Dendritic cell treated with granulocyte-macrophage colony-stimulating factor and Interleukin-4, amounts not matched to agents 40 ng/mL and 50 ng/mL, for 4 days (primary cell): ENCODE measurements around the gene FBXL16.

Source experiments
- H3K27ac Mint-ChIP-seq: one replicate; pipeline ENCODE4 v1.8.0; 2022; ENCODE audit warnings: mild to moderate bottlenecking, mixed read lengths
- H3K27me3 Mint-ChIP-seq: one replicate; pipeline ENCODE4 v1.8.0; 2022; ENCODE audit warnings: mild to moderate bottlenecking, mixed read lengths
- H3K36me3 Mint-ChIP-seq: one replicate; pipeline ENCODE4 v1.8.0; 2022; ENCODE audit warnings: low read depth, mixed read lengths
- H3K4me1 Mint-ChIP-seq: one replicate; pipeline ENCODE4 v1.8.0; 2022; ENCODE audit warnings: low read depth, mixed read lengths
- H3K4me3 Mint-ChIP-seq: one replicate; pipeline ENCODE4 v1.8.0; 2022; ENCODE audit warnings: mild to moderate bottlenecking, moderate library complexity, mixed read lengths
- H3K9me3 Mint-ChIP-seq: one replicate; pipeline ENCODE4 v1.8.0; 2022; ENCODE audit warnings: mixed read lengths
- intact Hi-C: fragments of 100-400 bp; cut with micrococcal nuclease; formaldehyde crosslinking; loops from one replicate; pipeline ENCODE4 v1.15.0; 2022

The FBXL16 gene

GRCh38 chr16:660459-661183, 45.0 kb downstream of the FBXL16 start:
- Mint-ChIP-seq H3K9me3 (no peaks in the 10 kb centered on the region), H3K36me3 (peaks cover 34% of the 10 kb centered on the region), H3K27me3 (no peaks in the 10 kb centered on the region), H3K4me3 (peak overlapping the region; percentile 63), H3K27ac (peak overlapping the region; percentile 46), H3K4me1 (peaks cover 18% of the 10 kb centered on the region)
- intact Hi-C loops = loop anchor here (1.0 kb wide), 3 partner anchors 11 to 81 kb away; partner anchors contain the start of gene WDR90

DNA sequence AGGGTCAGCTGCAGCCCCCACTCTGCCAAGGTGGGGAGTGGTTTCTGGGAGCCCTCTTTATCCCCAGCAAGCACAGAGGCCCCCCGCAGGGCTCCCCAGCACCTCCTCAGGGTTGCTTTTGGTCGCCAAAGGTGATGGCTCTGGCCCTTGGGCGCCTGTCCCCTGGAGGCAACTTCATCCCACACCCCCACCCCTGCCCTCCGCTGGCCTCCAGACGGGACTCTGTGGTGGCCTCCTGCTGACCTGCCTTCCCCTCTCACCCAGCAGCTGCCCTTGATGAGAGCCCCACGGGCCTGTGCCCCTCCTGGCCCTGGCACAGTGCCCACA, 45.5 kb downstream of the FBXL16 start:
- no peaks in the 10 kb centered on the region for H3K27me3 Mint-ChIP-seq
- H3K9me3 Mint-ChIP-seq = no peaks in the 10 kb centered on the region
- peaks cover 18% of the 10 kb centered on the region for H3K4me1 Mint-ChIP-seq
- peak overlapping the region; percentile 46 for H3K27ac Mint-ChIP-seq
- H3K4me3 Mint-ChIP-seq = no peak overlapping the region
- H3K36me3 Mint-ChIP-seq = peaks cover 39% of the 10 kb centered on the region
- intact Hi-C loops = loop anchor here (1.0 kb wide), 3 partner anchors 11 to 81 kb away; partner anchors contain the start of gene WDR90

DNA sequence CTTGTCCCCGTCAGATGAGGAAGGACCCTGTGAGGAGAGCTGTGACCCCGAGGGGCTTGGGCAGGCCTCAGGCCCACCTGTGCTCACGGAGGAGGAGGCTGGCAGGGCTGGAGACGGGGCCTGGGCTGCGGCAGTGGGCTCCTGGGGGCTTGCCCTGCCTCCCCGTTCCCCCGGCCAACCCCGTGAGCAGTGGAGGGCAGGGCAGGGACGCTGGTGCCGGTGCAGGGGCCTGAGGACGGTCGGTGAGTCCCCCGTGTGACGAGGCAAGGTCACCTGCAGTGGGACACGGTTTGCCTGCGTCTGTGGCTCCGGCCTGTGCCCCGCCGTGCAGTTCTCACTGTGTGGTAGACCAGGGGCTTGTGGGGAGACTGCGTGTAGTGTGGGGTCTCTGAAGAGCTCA, 46.0 kb downstream of the FBXL16 start:
- Mint-ChIP-seq H3K27me3 (no peaks in the 10 kb centered on the region), H3K4me1 (peaks cover 18% of the 10 kb centered on the region), H3K36me3 (peaks cover 41% of the 10 kb centered on the region), H3K27ac (no peak overlapping the region), H3K4me3 (no peak overlapping the region), H3K9me3 (no peaks in the 10 kb centered on the region)
- intact Hi-C loops = loop anchor here (1.0 kb wide), 3 partner anchors 10 to 80 kb away; partner anchors contain the start of gene WDR90

DNA sequence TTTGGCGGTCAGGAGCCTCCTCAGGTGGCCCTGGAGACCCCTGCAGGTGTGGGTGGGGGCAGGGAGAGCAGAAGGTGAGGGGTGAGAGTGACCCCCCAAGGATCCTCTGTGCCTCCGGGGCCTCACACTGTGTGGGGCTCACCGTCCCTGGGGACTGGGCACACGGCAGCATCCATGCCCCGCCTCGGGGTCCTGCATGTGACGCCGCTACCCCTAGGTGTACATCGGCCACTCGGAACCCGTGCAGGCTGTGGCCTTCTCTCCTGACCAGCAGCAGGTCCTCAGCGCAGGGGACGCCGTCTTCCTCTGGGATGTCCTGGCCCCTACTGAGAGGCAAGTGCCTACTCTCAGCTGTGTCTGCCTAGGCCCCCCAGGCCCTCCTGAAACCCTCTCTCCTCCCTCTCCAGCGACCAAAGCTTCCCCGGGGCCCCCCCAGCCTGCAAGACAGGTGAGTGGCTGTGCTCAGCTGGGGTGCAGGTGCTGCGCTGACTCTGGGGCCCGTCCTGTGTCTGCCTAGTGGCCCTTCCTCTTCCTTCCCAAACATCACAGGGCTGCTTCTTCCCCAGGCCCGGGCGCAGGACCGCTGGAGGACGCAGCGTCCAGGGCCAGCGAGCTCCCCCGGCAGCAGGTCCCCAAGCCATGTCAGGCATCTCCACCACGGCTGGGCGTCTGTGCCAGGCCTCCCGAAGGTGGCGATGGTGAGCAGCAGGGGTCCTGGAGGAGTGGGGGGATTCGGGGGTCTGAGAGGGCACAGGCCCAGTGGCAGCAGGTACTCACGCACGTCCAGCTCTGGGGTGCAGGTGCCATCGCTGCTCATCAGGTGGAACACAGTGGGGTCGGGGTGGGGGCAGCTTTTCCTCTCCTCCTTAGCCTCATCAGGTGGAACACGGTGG, 46.7 kb downstream of the FBXL16 start:
- Mint-ChIP-seq H3K27me3 (no peaks in the 10 kb centered on the region), H3K4me3 (no peak overlapping the region), H3K27ac (no peak overlapping the region), H3K36me3 (peaks cover 44% of the 10 kb centered on the region), H3K9me3 (no peaks in the 10 kb centered on the region), H3K4me1 (peaks cover 18% of the 10 kb centered on the region)
- intact Hi-C loops = no loop called here

- Mint-ChIP-seq H3K4me1 (peaks cover 18% of the 10 kb centered on the region), H3K27me3 (no peaks in the 10 kb centered on the region), H3K9me3 (no peaks in the 10 kb centered on the region), H3K27ac (no peak overlapping the region), H3K36me3 (peaks cover 45% of the 10 kb centered on the region), H3K4me3 (no peak overlapping the region)
- intact Hi-C loops = no loop called here
Observed at GRCh38 chr16:657487-657886, 48.1 kb downstream of the FBXL16 start.

GRCh38 chr16:654034-654433, 51.6 kb downstream of the FBXL16 start:
- H3K4me1 Mint-ChIP-seq = peaks cover 18% of the 10 kb centered on the region
- peaks cover 41% of the 10 kb centered on the region for H3K36me3 Mint-ChIP-seq
- no peak overlapping the region for H3K4me3 Mint-ChIP-seq
- H3K9me3 Mint-ChIP-seq = no peaks in the 10 kb centered on the region
- no peak overlapping the region for H3K27ac Mint-ChIP-seq
- no peaks in the 10 kb centered on the region for H3K27me3 Mint-ChIP-seq
- intact Hi-C loops = no loop called here

GRCh38 chr16:652454-653305, 52.9 kb downstream of the FBXL16 start:
- intact Hi-C loops = no loop called here
- Mint-ChIP-seq H3K27me3 (no peaks in the 10 kb centered on the region), H3K4me1 (peaks cover 28% of the 10 kb centered on the region), H3K27ac (no peak overlapping the region), H3K4me3 (no peak overlapping the region), H3K9me3 (no peaks in the 10 kb centered on the region), H3K36me3 (peaks cover 33% of the 10 kb centered on the region)

GRCh38 chr16:651844-652243, 53.8 kb downstream of the FBXL16 start:
- Mint-ChIP-seq H3K4me3 (no peak overlapping the region), H3K9me3 (no peaks in the 10 kb centered on the region), H3K36me3 (peaks cover 40% of the 10 kb centered on the region), H3K27ac (no peak overlapping the region), H3K27me3 (no peaks in the 10 kb centered on the region), H3K4me1 (peaks cover 37% of the 10 kb centered on the region)
- intact Hi-C loops = no loop called here

- peak overlapping the region; percentile 37 for H3K27ac Mint-ChIP-seq
- H3K9me3 Mint-ChIP-seq = no peaks in the 10 kb centered on the region
- peaks cover 44% of the 10 kb centered on the region for H3K36me3 Mint-ChIP-seq
- peak overlapping the region; percentile 66 for H3K4me3 Mint-ChIP-seq
- peaks cover 57% of the 10 kb centered on the region for H3K4me1 Mint-ChIP-seq
- H3K27me3 Mint-ChIP-seq = no peaks in the 10 kb centered on the region
- intact Hi-C loops = loop anchor here (1.0 kb wide), 2 partner anchors 11 to 60 kb away; no protein-coding TSS in a partner anchor
Observed at GRCh38 chr16:649631-650030, 56.0 kb downstream of the FBXL16 start.

GRCh38 chr16:648781-649589, 56.6 kb downstream of the FBXL16 start, which contains the start of gene WDR90:
Gene WDR90 (plus strand): TSS chr16:649365. CDS start chr16:649417, 52 bp downstream.
- no peaks in the 10 kb centered on the region for H3K27me3 Mint-ChIP-seq

DNA sequence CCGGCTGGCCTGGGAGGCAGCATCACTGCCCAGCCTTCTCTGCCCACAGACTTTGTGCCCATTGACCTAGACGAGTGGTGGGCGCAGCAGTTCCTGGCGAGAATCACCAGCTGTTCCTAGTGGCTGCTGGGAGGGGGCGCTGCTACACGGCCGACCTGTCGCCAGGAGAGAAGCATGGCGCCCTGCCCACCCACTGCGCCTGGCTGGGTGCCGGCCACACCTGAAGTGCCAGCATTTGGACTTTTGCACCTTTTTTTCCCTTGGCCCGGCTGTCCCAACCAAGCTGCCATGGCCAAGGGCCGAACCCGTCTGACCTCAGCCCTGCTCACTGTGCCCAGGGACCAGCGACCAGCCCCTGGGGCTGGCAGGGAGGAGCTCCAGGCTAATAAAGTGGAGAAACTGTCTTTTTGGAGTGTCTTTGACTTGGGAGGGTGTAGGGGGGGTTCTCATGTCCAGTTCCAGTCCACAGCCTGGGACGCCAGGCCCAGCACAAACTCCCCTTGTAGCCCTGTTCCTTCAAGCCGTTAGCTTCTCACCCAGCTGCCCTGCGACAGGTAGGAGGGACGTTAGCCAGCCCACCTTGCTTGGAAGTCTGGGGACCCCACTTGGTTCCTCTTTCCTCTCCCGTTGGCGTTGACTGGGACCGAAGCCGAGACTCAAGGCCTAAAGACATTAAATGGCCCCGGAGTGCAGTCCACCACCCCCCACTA, 57.4 kb downstream of the FBXL16 start:
- intact Hi-C loops = no loop called here
- H3K9me3 Mint-ChIP-seq = no peaks in the 10 kb centered on the region
- peak overlapping the region; percentile 81 for H3K4me3 Mint-ChIP-seq
- H3K4me1 Mint-ChIP-seq = peaks cover 72% of the 10 kb centered on the region
- H3K27ac Mint-ChIP-seq = peak overlapping the region; percentile 87
- H3K27me3 Mint-ChIP-seq = no peaks in the 10 kb centered on the region
- H3K36me3 Mint-ChIP-seq = peaks cover 47% of the 10 kb centered on the region

More at GRCh38 chr16:648781-649589, 56.6 kb downstream of the FBXL16 start, which contains the start of gene WDR90:
- no peaks in the 10 kb centered on the region for H3K9me3 Mint-ChIP-seq
- peak within 1 kb of the TSS; percentile 81 for H3K4me3 Mint-ChIP-seq
- intact Hi-C loops = loop anchor here (1.0 kb wide), 2 partner anchors 11 to 60 kb away; no protein-coding TSS in a partner anchor
- H3K27ac Mint-ChIP-seq = peak within 1 kb of the TSS; percentile 87
- H3K4me1 Mint-ChIP-seq = peaks cover 64% of the 10 kb centered on the region
- peaks cover 48% of the 10 kb centered on the region for H3K36me3 Mint-ChIP-seq

GRCh38 chr16:647173-647902, 58.3 kb downstream of the FBXL16 start:
- Mint-ChIP-seq H3K27ac (peak overlapping the region; percentile 87), H3K36me3 (peaks cover 54% of the 10 kb centered on the region), H3K4me1 (peaks cover 79% of the 10 kb centered on the region), H3K4me3 (peak overlapping the region; percentile 6), H3K27me3 (no peaks in the 10 kb centered on the region), H3K9me3 (no peaks in the 10 kb centered on the region)
- intact Hi-C loops = no loop called here
